ENCODE measurements around the gene PDE4D. TPM values are rescaled to one million over a fixed set of nuclear protein-coding genes. Genes with fewer than 3 reads are reported as not detected.

The PDE4D gene
- total RNA-seq, 1 donor from 2014 or later = 11.8 TPM

DNA sequence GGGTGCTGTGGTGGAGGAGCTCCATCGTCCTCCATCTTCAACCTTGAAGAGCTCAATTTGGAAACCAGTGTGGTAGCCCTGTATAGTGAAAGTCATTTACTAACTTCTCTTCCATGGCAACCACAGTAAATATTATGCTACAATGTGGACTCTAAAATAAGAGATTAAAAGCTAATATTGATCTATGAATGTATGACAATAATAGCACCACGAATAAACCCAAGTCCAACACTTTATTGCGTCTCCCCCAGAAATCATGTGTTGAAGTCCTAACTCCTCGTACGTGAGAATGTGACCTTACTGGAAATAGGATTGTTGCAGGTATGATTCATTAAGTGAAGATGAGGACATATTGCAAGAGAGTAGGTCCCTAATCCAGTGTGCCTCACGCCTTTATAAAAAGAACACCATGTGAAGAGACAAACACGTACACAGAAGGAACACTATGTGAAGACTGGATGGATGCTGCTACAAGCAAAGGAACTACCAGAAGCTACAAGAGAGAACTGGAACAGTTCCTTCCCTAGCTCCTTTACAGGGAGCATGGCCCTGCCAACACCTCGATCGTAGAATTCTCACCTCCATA is 276.2 kb downstream of the PDE4D start:
- H3K36me3 Mint-ChIP-seq (ENCODE audit: low read depth) = no peaks in the 10 kb centered on the region
- TF ChIP-seq, protein P1, sequence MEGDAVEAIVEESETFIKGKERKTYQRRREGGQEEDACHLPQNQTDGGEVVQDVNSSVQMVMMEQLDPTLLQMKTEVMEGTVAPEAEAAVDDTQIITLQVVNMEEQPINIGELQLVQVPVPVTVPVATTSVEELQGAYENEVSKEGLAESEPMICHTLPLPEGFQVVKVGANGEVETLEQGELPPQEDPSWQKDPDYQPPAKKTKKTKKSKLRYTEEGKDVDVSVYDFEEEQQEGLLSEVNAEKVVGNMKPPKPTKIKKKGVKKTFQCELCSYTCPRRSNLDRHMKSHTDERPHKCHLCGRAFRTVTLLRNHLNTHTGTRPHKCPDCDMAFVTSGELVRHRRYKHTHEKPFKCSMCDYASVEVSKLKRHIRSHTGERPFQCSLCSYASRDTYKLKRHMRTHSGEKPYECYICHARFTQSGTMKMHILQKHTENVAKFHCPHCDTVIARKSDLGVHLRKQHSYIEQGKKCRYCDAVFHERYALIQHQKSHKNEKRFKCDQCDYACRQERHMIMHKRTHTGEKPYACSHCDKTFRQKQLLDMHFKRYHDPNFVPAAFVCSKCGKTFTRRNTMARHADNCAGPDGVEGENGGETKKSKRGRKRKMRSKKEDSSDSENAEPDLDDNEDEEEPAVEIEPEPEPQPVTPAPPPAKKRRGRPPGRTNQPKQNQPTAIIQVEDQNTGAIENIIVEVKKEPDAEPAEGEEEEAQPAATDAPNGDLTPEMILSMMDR (conservative IDR thresholded peaks at IDR 0.05) = no peak
- H3K4me3 Mint-ChIP-seq = no peak overlapping the region
- no peak overlapping the region for H3K27ac Mint-ChIP-seq (ENCODE audit: unreplicated experiment)
- H3K4me1 Mint-ChIP-seq = peaks cover 4% of the 10 kb centered on the region
- no peaks in the 10 kb centered on the region for H3K9me3 Mint-ChIP-seq
- H3K27me3 Mint-ChIP-seq (ENCODE audit: low read depth) = no peaks in the 10 kb centered on the region
- no peak for DNase-seq (ENCODE audit: low read depth, low spot score)

GRCh38 chr5:59616413-59616812 is 277.1 kb downstream of the PDE4D start:
- H3K9me3 Mint-ChIP-seq = no peaks in the 10 kb centered on the region
- H3K4me1 Mint-ChIP-seq = peaks cover 4% of the 10 kb centered on the region
- no peak overlapping the region for H3K27ac Mint-ChIP-seq (ENCODE audit: unreplicated experiment)
- H3K27me3 Mint-ChIP-seq (ENCODE audit: low read depth) = no peaks in the 10 kb centered on the region
- no peak for DNase-seq (ENCODE audit: low read depth, low spot score)
- TF ChIP-seq, protein P1 (conservative IDR thresholded peaks at IDR 0.05) = no peak
- H3K4me3 Mint-ChIP-seq = no peak overlapping the region
- H3K36me3 Mint-ChIP-seq (ENCODE audit: low read depth) = no peaks in the 10 kb centered on the region

GRCh38 chr5:59615272-59615671 is 278.3 kb downstream of the PDE4D start:
- DNase-seq (ENCODE audit: low read depth, low spot score) = no peak
- Mint-ChIP-seq H3K9me3 (no peaks in the 10 kb centered on the region), H3K4me1 (peaks cover 4% of the 10 kb centered on the region), H3K27me3 (ENCODE audit: low read depth) (no peaks in the 10 kb centered on the region), H3K4me3 (no peak overlapping the region), H3K36me3 (ENCODE audit: low read depth) (no peaks in the 10 kb centered on the region), H3K27ac (ENCODE audit: unreplicated experiment) (no peak overlapping the region)
- TF ChIP-seq, protein P1 (conservative IDR thresholded peaks at IDR 0.05) = no peak

DNA sequence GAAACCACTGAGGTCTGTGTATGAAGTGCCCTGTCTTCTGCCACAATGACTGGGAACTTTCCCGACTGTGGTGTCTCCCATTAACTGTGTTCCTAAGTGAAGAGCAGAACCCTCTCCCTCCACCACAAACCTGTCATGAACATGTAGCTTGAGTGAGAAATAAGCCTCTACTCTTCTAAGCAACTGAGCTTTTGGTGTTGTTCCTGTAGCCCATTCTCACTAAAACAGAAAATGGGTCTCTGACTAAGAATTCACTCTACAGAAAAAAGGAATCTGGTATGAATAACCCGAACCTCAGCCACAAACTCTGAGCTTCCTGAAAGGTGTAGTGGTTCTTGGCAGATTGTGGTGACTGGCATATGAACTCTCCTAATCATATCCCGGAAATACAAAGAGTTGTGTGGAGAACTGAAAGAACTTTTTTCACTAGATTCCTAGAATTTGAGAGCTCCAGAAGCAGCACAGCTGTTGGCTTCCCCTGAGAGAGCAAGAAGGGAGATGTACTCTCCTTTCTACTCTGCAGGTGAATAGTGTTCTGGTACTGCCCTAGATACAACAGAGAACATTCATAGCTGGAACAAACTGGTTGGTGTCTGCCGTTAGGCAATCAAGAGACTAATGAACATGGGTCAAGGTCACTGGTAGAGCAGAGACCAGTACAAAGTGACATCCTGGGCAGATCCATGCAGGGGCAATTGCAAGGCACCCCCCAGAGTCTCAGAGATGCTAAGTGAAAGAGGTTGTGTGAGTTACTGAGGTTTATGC is 283.8 kb downstream of the PDE4D start:
- no peak for DNase-seq (ENCODE audit: low read depth, low spot score)
- TF ChIP-seq, protein P1 (conservative IDR thresholded peaks at IDR 0.05) = no peak
- Mint-ChIP-seq H3K4me3 (no peak overlapping the region), H3K4me1 (peaks cover 3% of the 10 kb centered on the region), H3K9me3 (no peaks in the 10 kb centered on the region), H3K27ac (ENCODE audit: unreplicated experiment) (no peak overlapping the region), H3K27me3 (ENCODE audit: low read depth) (no peaks in the 10 kb centered on the region), H3K36me3 (ENCODE audit: low read depth) (no peaks in the 10 kb centered on the region)

DNA sequence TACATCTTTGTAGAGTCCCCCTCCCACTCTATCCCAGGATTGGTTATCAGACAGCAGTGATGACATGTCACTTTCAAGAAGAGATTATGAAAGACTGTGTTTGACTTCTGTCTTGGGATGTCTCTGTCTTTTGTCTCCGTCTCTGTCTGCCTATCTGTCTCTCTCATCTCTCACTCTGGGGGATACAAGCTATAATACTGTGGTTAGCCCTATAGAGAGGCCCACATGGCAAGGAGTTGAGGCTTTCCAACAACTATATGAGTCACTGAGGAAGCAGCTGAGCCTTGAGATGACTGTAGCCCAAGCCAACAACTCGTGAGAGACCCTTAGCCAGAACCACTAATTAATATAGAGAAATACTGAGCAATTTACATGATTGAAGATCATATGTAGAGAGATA is 284.8 kb downstream of the PDE4D start:
- Mint-ChIP-seq H3K9me3 (no peaks in the 10 kb centered on the region), H3K4me3 (no peak overlapping the region), H3K36me3 (ENCODE audit: low read depth) (no peaks in the 10 kb centered on the region), H3K27ac (ENCODE audit: unreplicated experiment) (no peak overlapping the region), H3K27me3 (ENCODE audit: low read depth) (no peaks in the 10 kb centered on the region), H3K4me1 (peaks cover 3% of the 10 kb centered on the region)
- TF ChIP-seq, protein P1 (conservative IDR thresholded peaks at IDR 0.05) = no peak
- DNase-seq (ENCODE audit: low read depth, low spot score) = no peak
